Measurements from ENCODE around the gene ANAPC13.
A peak's percentile ranks its signal among the peaks of the same experiment; 100 is the strongest.

ANAPC13 gene

DNA sequence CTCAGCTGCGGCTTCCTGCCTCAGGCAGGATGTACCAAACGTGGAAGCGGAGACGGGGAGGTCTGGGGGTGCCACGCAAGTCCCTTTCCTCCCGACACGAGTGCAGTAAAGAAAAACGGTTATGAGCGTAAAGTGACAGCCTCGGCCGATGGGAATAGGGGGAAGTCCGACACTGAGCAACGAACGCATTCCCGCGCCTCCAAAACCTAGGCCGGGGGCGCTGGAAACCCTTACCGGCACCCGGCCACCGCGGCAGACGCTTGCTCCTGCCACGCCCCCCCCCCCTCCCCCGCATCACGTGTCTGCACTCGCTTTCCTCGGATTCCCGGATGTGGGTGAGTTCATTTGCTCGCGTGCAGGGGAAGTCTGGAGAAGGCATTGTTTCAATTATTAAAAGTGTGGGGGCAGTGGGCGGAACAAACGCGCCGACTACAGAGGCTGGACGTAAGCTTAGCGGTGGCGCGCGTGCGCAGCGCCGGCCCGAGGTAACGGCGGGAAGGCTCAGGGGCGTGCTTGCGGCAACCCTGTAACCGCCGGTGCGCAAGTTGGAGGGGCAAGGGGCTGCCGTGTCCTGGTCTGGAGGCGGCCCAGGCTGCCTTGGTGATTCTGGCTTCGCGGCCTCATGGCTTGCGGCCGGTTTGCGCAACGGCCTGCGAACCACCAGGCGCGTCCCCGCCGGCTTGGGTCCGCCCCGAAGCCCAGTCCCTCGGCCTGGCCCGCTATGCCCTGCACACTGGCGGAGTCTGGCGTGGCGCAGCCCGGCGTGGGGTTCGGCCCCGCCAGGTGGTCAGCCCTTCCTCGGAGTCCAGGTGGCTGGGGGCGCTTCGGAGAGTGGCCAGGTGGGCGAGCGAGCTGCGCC is at the start of gene ANAPC13, which contains the start of gene CEP63 (continued):
- TF ChIP-seq ZNF426 (tag by site-specific recombination; IDR thresholded peaks at IDR 0.05) (no peak), ZSCAN30 (tag by site-specific recombination; IDR thresholded peaks at IDR 0.05) (0 out of 2 replicates have a peak, but pooled peaks have one; percentile 21), ZNF433 (tag by site-specific recombination; IDR thresholded peaks at IDR 0.05; ENCODE audit: low read depth) (no peak), ZNF670 (tag by site-specific recombination; IDR thresholded peaks at IDR 0.05; ENCODE audit: low read depth) (no peak), ZNF138 (tag by site-specific recombination; IDR thresholded peaks at IDR 0.05; ENCODE audit: borderline replicate concordance) (no peak), ZNF585B (tag by site-specific recombination; IDR thresholded peaks at IDR 0.05) (no peak), ZNF394 (tag by site-specific recombination; IDR thresholded peaks at IDR 0.05; ENCODE audit: borderline replicate concordance) (peak; percentile 12; the same call in 1 of the 2 replicates), ZNF830 (tag by site-specific recombination; IDR thresholded peaks at IDR 0.05; ENCODE audit: low read depth) (no peak), ZBTB7A (tag by site-specific recombination; IDR thresholded peaks at IDR 0.05; ENCODE audit: low read depth) (no peak), ZBTB8A (tag by site-specific recombination; IDR thresholded peaks at IDR 0.05) (peak; percentile 52; the same call in 1 of the 2 replicates), RBAK (tag by site-specific recombination; IDR thresholded peaks at IDR 0.05) (no peak), ZNF16 (tag by site-specific recombination; IDR thresholded peaks at IDR 0.05; ENCODE audit: low read depth) (no peak), ZNF19 (tag by site-specific recombination; IDR thresholded peaks at IDR 0.05; ENCODE audit: low read depth) (no peak), ZNF146 (tag by site-specific recombination; IDR thresholded peaks at IDR 0.05) (no peak), ZNF239 (tag by site-specific recombination; IDR thresholded peaks at IDR 0.05) (no peak), ZNF555 (tag by site-specific recombination; conservative IDR thresholded peaks at IDR 0.05) (no peak), ZNF514 (tag by site-specific recombination; IDR thresholded peaks at IDR 0.05) (no peak), ZNF214 (tag by site-specific recombination; IDR thresholded peaks at IDR 0.05; ENCODE audit: borderline replicate concordance) (no peak), ZNF335 (tag by site-specific recombination; conservative IDR thresholded peaks at IDR 0.05) (peak; percentile 93), ZNF610 (tag by site-specific recombination; IDR thresholded peaks at IDR 0.05; ENCODE audit: borderline replicate concordance) (no peak), ZNF792 (tag by site-specific recombination; IDR thresholded peaks at IDR 0.05) (no peak), ZBTB48 (tag by site-specific recombination; IDR thresholded peaks at IDR 0.05) (no peak), ZNF391 (tag by site-specific recombination; IDR thresholded peaks at IDR 0.05; ENCODE audit: borderline replicate concordance, low read depth) (no peak), ZNF274 (IDR thresholded peaks at IDR 0.05; ENCODE audit: low read length) (no peak), ZNF274 (tag by site-specific recombination; IDR thresholded peaks at IDR 0.05; ENCODE audit: borderline replicate concordance) (no peak)
- TF ChIP-seq, protein P1, sequence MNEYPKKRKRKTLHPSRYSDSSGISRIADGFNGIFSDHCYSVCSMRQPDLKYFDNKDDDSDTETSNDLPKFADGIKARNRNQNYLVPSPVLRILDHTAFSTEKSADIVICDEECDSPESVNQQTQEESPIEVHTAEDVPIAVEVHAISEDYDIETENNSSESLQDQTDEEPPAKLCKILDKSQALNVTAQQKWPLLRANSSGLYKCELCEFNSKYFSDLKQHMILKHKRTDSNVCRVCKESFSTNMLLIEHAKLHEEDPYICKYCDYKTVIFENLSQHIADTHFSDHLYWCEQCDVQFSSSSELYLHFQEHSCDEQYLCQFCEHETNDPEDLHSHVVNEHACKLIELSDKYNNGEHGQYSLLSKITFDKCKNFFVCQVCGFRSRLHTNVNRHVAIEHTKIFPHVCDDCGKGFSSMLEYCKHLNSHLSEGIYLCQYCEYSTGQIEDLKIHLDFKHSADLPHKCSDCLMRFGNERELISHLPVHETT (tag by site-specific recombination; IDR thresholded peaks at IDR 0.05), result no peak
- TF ChIP-seq, protein P2, sequence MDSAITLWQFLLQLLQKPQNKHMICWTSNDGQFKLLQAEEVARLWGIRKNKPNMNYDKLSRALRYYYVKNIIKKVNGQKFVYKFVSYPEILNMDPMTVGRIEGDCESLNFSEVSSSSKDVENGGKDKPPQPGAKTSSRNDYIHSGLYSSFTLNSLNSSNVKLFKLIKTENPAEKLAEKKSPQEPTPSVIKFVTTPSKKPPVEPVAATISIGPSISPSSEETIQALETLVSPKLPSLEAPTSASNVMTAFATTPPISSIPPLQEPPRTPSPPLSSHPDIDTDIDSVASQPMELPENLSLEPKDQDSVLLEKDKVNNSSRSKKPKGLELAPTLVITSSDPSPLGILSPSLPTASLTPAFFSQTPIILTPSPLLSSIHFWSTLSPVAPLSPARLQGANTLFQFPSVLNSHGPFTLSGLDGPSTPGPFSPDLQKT (IDR thresholded peaks at IDR 0.05; ENCODE audit: borderline replicate concordance, low read depth, low read length), result no peak
- TF ChIP-seq, protein P3, sequence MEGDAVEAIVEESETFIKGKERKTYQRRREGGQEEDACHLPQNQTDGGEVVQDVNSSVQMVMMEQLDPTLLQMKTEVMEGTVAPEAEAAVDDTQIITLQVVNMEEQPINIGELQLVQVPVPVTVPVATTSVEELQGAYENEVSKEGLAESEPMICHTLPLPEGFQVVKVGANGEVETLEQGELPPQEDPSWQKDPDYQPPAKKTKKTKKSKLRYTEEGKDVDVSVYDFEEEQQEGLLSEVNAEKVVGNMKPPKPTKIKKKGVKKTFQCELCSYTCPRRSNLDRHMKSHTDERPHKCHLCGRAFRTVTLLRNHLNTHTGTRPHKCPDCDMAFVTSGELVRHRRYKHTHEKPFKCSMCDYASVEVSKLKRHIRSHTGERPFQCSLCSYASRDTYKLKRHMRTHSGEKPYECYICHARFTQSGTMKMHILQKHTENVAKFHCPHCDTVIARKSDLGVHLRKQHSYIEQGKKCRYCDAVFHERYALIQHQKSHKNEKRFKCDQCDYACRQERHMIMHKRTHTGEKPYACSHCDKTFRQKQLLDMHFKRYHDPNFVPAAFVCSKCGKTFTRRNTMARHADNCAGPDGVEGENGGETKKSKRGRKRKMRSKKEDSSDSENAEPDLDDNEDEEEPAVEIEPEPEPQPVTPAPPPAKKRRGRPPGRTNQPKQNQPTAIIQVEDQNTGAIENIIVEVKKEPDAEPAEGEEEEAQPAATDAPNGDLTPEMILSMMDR (tag by site-specific recombination; IDR thresholded peaks at IDR 0.05), result no peak; the same call in 1 of the 2 replicates
- TF ChIP-seq, protein P4, sequence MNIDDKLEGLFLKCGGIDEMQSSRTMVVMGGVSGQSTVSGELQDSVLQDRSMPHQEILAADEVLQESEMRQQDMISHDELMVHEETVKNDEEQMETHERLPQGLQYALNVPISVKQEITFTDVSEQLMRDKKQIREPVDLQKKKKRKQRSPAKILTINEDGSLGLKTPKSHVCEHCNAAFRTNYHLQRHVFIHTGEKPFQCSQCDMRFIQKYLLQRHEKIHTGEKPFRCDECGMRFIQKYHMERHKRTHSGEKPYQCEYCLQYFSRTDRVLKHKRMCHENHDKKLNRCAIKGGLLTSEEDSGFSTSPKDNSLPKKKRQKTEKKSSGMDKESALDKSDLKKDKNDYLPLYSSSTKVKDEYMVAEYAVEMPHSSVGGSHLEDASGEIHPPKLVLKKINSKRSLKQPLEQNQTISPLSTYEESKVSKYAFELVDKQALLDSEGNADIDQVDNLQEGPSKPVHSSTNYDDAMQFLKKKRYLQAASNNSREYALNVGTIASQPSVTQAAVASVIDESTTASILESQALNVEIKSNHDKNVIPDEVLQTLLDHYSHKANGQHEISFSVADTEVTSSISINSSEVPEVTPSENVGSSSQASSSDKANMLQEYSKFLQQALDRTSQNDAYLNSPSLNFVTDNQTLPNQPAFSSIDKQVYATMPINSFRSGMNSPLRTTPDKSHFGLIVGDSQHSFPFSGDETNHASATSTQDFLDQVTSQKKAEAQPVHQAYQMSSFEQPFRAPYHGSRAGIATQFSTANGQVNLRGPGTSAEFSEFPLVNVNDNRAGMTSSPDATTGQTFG (tag by site-specific recombination; IDR thresholded peaks at IDR 0.05; ENCODE audit: borderline replicate concordance), result no peak
- TF ChIP-seq, protein P5, sequence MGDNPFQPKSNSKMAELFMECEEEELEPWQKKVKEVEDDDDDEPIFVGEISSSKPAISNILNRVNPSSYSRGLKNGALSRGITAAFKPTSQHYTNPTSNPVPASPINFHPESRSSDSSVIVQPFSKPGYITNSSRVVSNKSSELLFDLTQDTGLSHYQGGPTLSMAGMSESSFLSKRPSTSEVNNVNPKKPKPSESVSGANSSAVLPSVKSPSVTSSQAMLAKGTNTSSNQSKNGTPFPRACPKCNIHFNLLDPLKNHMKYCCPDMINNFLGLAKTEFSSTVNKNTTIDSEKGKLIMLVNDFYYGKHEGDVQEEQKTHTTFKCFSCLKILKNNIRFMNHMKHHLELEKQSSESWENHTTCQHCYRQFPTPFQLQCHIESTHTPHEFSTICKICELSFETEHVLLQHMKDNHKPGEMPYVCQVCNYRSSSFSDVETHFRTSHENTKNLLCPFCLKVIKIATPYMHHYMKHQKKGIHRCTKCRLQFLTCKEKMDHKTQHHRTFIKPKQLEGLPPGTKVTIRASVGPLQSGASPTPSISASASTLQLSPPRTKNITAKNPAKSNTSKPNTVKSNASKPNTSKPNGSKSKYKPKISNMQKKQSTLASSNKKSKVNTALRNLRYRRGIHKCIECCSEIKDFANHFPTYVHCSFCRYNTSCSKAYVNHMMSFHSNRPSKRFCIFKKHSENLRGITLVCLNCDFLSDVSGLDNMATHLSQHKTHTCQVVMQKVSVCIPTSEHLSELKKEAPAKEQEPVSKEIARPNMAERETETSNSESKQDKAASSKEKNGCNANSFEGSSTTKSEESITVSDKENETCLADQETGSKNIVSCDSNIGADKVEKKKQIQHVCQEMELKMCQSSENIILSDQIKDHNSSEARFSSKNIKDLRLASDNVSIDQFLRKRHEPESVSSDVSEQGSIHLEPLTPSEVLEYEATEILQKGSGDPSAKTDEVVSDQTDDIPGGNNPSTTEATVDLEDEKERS (tag by site-specific recombination; IDR thresholded peaks at IDR 0.05), result no peak

Data from HEK293 (cell line).